ENCODE results near the gene PTGFRN. TPM values are rescaled to one million over a fixed set of nuclear protein-coding genes. Genes with fewer than 3 reads are reported as not detected.

Gene PTGFRN
- total and polyA plus RNA-seq, 5 experiments from 2014 or later: 0.09 to 0.47 (median 0.23) TPM; not detected in 2

DNA sequence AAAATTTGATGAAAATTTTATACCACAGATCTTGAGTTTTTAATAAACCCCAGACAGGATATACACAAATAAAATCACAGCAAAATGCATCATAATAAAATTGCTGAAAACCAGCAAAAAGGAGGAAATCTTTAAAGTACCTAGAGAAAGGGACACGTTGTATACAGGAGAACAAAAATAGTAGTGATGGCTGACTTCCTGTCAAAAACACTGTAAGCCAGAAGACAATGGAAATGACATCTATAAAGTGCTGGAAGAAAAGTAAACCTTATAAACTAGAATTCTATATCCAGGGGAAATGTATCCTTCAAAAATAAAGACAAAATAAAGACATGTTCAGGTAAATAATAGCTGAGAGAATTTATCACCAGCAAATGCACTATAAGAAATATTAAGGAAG is 14.6 kb upstream of the PTGFRN start:
- POLR2A ChIA-PET: no interaction called here
- H3K9me3 Mint-ChIP-seq: peaks cover 0 to 18% (median 11%) of the 10 kb centered on the region in 9 donors
- H3K36me3 Mint-ChIP-seq: peaks cover 0 to 15% (median 10%) of the 10 kb centered on the region in 3 donors
- no peak overlapping the region for H3K27ac Mint-ChIP-seq
- H3K27me3 Mint-ChIP-seq: peaks cover 0 to 6% (median 0%) of the 10 kb centered on the region in 5 donors
- DNase-seq (no peak), ATAC-seq (no peak)
- H3K4me3 Mint-ChIP-seq: no peak overlapping the region
- H3K4me1 Mint-ChIP-seq: no peaks in the 10 kb centered on the region

DNA sequence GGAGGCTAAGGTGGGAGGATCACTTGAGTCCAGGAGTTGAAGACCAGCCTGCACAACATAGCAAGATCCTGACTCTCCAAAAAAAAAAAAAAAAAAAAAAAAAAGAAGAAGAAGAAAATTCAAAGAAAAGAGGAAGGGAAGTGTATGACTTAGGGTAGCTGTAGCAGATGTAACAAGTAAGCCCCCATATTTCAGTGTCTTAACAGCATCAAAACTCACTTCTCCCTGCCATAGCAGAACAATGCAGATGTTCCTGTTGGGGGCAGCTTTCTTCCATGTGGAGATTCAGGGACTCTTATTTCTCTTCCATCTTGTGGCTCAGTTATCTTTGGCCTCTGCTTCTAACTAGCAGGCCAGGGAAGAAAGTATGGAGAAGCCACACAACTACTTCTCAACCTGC is 10.2 kb upstream of the PTGFRN start:
- POLR2A ChIA-PET: no interaction called here
- H3K4me1 Mint-ChIP-seq: no peaks in the 10 kb centered on the region
- no peak overlapping the region for H3K4me3 Mint-ChIP-seq
- H3K27ac Mint-ChIP-seq: peak overlapping the region in 1 of 10 donors; percentile 31
- peaks cover 0 to 10% (median 7%) of the 10 kb centered on the region in 3 donors for H3K36me3 Mint-ChIP-seq
- ATAC-seq (no peak), DNase-seq (no peak)
- H3K27me3 Mint-ChIP-seq: peaks cover 0 to 2% (median 0%) of the 10 kb centered on the region in 5 donors
- peaks cover 0 to 10% (median 7%) of the 10 kb centered on the region in 9 donors for H3K9me3 Mint-ChIP-seq

DNA sequence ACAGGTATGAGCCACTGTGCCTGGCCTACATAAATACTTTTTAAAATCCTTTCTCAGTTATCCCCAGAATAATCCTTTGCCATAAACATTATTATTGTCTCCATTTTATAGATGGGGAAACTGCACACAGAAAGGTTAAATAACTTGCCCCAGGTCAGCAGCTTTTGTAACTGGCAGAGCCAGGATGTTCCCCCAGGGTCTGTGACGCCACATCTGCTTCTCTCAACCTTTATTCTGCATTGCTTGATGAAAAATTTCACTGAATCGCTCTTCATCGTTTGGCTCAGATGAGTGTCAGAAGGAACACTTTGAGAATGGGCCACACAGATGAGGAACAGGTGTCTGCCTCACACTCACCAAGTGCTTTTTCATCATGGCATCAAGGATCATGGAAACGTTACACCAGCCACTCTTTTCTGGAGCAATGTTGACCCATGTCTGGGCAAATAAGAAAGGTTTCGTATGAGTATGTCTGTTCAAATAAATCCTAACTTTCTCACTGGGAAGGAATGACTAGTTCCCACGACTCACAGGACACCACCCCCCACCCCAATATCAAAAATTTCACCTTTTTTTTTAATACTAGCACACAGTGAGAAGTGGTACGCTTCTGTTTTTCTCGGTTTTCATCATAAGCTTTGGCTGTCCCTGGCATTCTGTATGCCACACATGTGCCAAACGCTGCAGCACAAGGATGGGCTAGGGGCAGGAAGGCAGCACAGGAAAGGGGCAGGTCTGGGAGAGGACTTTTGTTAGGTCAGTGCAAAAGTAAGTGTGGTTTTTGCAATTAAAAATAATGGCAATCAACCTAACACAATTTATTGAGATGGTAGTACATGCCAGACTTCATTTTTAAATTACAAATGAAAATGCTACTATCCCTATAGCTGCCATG is 9.0 kb upstream of the PTGFRN start:
- POLR2A ChIA-PET: no interaction called here
- H3K27ac Mint-ChIP-seq: no peak overlapping the region

DNA sequence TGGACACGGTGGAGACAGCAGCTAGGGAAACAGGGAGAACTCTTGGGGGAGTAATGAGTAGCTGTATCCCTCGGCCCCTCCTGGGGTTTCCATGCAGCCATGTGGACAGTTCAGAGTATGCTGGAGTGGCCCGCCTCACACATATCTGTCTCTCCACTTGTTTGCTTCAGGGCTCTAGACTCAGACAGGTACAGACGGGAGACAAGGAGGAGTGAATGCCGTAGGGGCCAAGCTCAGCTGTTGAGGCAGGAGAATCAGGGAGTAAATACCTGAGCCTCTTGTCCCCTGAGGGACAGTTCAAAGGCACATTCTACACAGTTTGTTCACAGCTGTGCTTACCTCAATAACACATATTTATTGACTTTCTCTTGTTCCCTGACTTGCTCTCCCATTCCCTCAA is 7.7 kb upstream of the PTGFRN start:
- Mint-ChIP-seq H3K27ac (no peak overlapping the region), H3K4me1 (no peaks in the 10 kb centered on the region), H3K27me3 (peaks cover 0 to 2% (median 0%) of the 10 kb centered on the region in 5 donors), H3K9me3 (peaks cover 0 to 6% (median 0%) of the 10 kb centered on the region in 9 donors), H3K36me3 (peaks cover 0 to 4% (median 0%) of the 10 kb centered on the region in 3 donors), H3K4me3 (no peak overlapping the region)
- POLR2A ChIA-PET: no interaction called here
- ATAC-seq: no peak
- DNase-seq: no peak

More for the DNA sequence above, 9.0 kb upstream of the PTGFRN start:
- Mint-ChIP-seq H3K9me3 (peaks cover 0 to 6% (median 0%) of the 10 kb centered on the region in 9 donors), H3K4me3 (no peak overlapping the region), H3K36me3 (peaks cover 0 to 4% (median 0%) of the 10 kb centered on the region in 3 donors), H3K4me1 (no peaks in the 10 kb centered on the region), H3K27me3 (peaks cover 0 to 2% (median 0%) of the 10 kb centered on the region in 5 donors)
- DNase-seq (no peak), ATAC-seq (no peak)

DNA sequence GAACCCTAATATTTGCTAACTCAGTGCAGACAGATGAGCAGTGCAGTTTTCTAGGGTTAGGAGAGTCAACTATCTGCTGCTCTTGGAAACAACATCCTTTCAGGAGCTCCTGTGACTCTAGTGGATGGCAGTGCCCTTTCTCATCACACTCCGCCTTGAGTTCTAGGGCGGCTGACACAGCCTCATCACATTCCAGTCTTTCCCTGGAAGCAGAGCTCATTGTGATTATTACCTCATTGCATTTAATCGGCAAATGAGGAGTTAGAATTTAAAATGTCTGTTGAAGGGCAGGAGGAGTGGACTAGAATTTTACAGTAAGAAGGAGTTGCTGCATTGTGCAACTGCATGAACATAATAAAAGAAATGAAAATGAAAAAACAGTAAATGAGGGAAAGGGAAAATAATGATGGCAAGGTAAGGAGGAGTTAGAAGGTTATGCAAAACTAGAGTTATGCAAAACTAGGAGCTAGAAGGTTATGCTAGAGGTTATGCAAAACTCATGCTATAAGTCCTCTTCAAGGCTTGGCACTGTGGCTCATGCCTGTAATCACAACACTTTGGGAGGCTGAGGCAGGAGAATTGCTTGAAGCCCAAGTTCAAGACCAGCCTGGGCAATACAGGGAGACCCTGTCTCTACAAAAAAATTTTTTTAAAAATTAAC is 6.9 kb upstream of the PTGFRN start:
- H3K4me3 Mint-ChIP-seq: no peak overlapping the region
- H3K4me1 Mint-ChIP-seq: no peaks in the 10 kb centered on the region
- ATAC-seq (no peak), DNase-seq (no peak)
- no peak overlapping the region for H3K27ac Mint-ChIP-seq
- H3K27me3 Mint-ChIP-seq: peaks cover 0 to 2% (median 0%) of the 10 kb centered on the region in 5 donors
- H3K36me3 Mint-ChIP-seq: peaks cover 0 to 4% (median 0%) of the 10 kb centered on the region in 3 donors
- POLR2A ChIA-PET: no interaction called here
- H3K9me3 Mint-ChIP-seq: peaks cover 0 to 6% (median 0%) of the 10 kb centered on the region in 9 donors

DNA sequence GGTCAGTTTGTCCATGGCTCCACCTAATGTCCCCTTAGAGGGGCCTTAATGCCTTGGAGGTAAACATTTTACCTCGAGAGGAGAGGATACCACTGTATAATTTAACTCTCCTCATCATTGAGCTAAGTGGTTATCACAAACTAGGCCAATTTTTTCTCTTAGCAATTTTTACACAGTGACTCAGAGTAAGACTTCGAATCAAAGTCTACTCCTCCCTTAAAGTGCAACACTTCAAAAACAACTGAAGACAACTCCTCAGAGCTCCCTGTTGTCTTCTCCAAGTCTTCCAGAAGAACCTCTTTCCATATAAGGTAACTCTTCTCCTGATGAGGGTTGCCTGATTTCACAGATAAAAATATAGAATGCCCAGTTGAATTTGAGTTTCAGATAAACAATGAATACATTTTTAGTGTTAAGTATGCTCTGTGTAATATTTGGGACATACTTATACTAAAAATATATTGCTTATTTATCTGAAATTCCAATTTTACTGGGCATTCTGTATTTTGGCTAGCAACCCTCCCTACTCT is 4.9 kb upstream of the PTGFRN start:
- Mint-ChIP-seq H3K4me1 (peaks cover 1 to 7% (median 4%) of the 10 kb centered on the region in 4 donors), H3K27me3 (peaks cover 0 to 9% (median 0%) of the 10 kb centered on the region in 5 donors), H3K9me3 (peaks cover 0 to under 1% (median 0%) of the 10 kb centered on the region in 9 donors), H3K27ac (no peak overlapping the region), H3K4me3 (no peak overlapping the region), H3K36me3 (peaks cover 0 to under 1% (median 0%) of the 10 kb centered on the region in 3 donors)
- POLR2A ChIA-PET: no interaction called here
- DNase-seq: no peak
- no peak for ATAC-seq

DNA sequence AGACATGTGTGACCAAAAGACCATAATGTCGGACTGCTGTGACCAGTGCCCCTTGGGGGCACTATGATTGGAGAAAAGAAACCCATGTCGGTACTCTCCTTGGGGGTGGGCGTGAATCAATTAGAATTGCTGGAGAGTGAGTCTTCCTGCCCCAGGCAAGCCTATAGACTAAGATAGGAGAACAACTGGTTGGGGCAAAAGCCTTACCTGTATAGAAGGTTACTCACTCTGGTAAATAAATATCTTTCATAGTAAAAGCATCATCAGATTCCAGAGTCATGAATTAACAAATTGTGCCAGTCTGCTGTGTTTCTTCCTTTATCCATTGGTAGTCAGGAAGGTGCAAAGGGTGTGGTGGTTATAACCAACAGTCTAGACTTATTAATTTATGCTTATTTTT is 2.9 kb upstream of the PTGFRN start:
- POLR2A ChIA-PET: no interaction called here
- Mint-ChIP-seq H3K27ac (no peak overlapping the region), H3K27me3 (peaks cover 0 to 7% (median 0%) of the 10 kb centered on the region in 5 donors), H3K9me3 (no peaks in the 10 kb centered on the region), H3K36me3 (no peaks in the 10 kb centered on the region), H3K4me1 (peaks cover 1 to 7% (median 4%) of the 10 kb centered on the region in 4 donors), H3K4me3 (no peak overlapping the region)
- DNase-seq (no peak), ATAC-seq (no peak)

DNA sequence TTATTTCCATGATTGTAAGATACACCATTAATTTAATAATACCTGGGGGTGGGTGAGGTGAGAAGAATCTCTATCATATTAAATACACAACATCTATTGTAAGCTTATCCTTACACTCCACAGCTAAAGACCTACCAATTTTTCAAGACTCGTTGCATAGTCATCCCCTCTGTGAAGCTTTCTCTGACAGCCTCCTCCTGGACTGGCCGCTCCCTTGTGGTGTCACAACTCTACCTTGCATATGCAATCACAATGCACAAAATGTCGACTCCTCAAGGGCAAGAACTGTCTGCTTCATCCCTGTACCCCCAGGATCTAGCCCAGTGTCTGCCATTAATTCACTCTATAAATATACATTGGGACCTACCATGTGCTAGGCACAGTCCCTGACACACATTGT is 2.4 kb upstream of the PTGFRN start:
- Mint-ChIP-seq H3K9me3 (no peaks in the 10 kb centered on the region), H3K4me3 (no peak overlapping the region), H3K4me1 (peaks cover 1 to 7% (median 4%) of the 10 kb centered on the region in 4 donors), H3K27ac (no peak overlapping the region), H3K27me3 (peaks cover 0 to 7% (median 0%) of the 10 kb centered on the region in 5 donors), H3K36me3 (no peaks in the 10 kb centered on the region)
- DNase-seq: no peak
- no peak for ATAC-seq
- POLR2A ChIA-PET: no interaction called here

DNA sequence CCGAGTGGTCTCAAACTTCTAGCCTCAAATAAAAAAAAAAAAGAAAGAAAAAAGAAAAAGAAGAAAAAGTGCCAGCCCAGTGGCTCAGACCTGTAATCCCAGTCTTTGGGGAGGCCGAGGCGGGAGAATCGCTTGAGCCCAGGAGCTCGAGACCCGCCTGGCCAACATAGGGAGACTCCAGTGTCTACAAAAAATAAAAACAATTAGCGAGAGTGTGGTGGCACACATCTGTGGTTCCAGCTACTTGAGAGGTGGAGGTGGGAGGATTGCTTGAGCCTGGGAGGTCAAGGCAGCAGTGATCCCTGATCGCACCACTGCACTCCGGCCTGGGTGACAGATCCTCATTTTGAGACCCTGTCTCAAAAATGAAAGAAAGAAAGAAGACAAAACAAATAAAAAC is 1.4 kb upstream of the PTGFRN start:
- no peaks in the 10 kb centered on the region for H3K9me3 Mint-ChIP-seq
- no peak for ATAC-seq
- no peak for DNase-seq
- H3K4me3 Mint-ChIP-seq: peak overlapping the region in 5 of 10 donors; percentile 3 to 56 (median 20)
- H3K27ac Mint-ChIP-seq: no peak overlapping the region
- peaks cover 1 to 7% (median 4%) of the 10 kb centered on the region in 4 donors for H3K4me1 Mint-ChIP-seq
- H3K36me3 Mint-ChIP-seq: no peaks in the 10 kb centered on the region
- POLR2A ChIA-PET: no interaction called here
- H3K27me3 Mint-ChIP-seq: peaks cover 0 to 7% (median 0%) of the 10 kb centered on the region in 5 donors

DNA sequence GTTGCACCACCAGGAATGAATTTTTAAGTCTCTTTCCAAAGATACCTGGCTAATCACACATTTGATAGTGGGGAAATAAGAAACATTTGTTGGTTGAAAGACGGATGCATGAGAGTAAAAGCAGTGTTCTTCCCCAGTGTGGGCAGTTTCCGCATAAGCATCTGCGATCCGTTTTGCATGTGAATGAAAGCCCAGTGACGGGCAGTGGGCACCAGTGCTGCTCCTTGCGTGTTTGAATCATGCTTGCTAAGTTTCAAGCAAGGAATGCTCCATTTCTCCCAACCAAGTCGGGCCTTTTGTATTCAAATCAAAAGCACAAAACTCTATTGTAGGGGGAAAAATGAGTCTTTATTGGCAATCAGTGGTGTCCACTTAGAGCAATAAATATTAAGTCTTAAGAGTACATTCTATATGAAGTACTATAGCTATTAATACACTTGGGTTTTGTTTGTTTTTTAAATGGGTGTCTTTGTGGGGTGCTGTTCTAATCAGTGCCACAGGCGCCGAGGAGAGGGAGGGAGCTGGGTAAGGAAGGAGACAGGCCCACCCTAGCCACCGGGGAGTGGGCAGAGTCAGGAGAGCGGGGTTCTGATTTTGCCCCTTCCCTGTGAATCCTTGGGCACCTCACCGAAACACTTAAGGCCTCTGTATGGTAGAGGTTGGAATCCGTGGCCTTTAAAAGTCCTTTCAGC is 750 bp upstream of the PTGFRN start:
- POLR2A ChIA-PET: interaction anchor here (0.6 kb wide), 1 partner anchor 963 kb away, joined by 3 read pairs; no protein-coding TSS in a partner anchor
- peaks cover 0 to 7% (median 0%) of the 10 kb centered on the region in 5 donors for H3K27me3 Mint-ChIP-seq
- H3K9me3 Mint-ChIP-seq: no peaks in the 10 kb centered on the region
- H3K4me3 Mint-ChIP-seq: peak overlapping the region in 9 of 10 donors; percentile 73 to 91 (median 82)
- DNase-seq: no peak
- peak overlapping the region in 6 of 10 donors; percentile 6 to 69 (median 30) for H3K27ac Mint-ChIP-seq
- peaks cover 1 to 7% (median 4%) of the 10 kb centered on the region in 4 donors for H3K4me1 Mint-ChIP-seq
- no peaks in the 10 kb centered on the region for H3K36me3 Mint-ChIP-seq
- ATAC-seq: no peak

DNA sequence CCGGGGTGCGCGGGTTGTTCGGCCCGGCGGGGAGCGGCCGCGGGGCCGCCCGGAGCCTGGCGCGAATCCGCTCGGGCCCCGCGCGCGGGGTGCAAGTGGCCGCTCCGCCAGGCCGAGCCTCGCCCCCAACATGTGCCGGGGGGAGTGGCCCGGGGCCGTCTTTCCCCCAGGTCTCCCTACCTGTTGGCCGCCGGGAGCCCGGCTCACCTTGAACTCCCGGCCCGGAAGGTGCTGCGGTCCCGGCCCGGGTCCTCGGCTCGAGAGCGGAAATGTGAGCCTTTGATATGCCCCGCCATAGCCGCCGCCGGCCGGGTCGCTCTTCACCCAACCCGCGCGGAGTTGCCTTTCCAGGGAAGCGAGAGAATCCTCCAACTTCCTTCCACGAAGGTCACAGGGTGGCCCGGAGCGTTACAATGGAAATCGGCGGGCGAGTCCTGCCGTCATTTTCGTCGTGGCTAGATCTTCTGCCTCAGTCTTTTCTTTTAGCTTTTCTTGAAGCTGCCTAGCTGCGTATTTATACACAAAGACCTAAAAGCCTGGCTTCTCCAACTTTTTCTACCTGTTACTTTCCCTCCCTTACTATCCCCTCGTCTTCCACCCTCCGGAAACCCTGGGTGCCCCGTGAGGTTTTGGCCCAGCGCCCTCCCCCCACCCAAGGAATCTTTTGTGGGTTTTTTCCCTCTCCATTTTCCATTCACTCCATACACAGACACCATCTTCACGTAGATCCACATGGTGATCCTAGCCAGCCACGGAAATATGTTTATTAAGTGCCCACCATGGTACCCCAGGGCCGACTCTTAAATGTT is 867 bp downstream of the PTGFRN start:
- Mint-ChIP-seq H3K27me3 (peaks cover 0 to 7% (median 0%) of the 10 kb centered on the region in 5 donors), H3K4me1 (peaks cover 8 to 17% (median 10%) of the 10 kb centered on the region in 4 donors), H3K36me3 (no peaks in the 10 kb centered on the region), H3K4me3 (no peak overlapping the region), H3K9me3 (no peaks in the 10 kb centered on the region), H3K27ac (peak overlapping the region in 1 of 10 donors; percentile 58)
- DNase-seq (peak in 9 of 10 donors; percentile 10 to 50 (median 41)), ATAC-seq (peak; percentile 74 to 87)
- POLR2A ChIA-PET: interaction anchor here (0.7 kb wide), 1 partner anchor 758 kb away, joined by 3 read pairs; no protein-coding TSS in a partner anchor
